CD14-positive monocyte (primary cell): Measurements from ENCODE around the gene FGD2. TPM values are rescaled to one million over a fixed set of nuclear protein-coding genes. Genes with fewer than 3 reads are reported as not detected.
"Not testable (repeated sequence)": the region's sequence is repeated elsewhere in the genome, so short reads cannot be mapped to it uniquely, and the experiment has no call there.

Source experiments
- DNase-seq, 3 donors: peaks; one replicate each; pipeline ENCODE4 v3.0.0-alpha.2; 2011 to 2022
- H2AFZ ChIP-seq: 2 replicates; pipeline ENCODE4 v1.6.0; 2012; ENCODE audit warnings: mild to moderate bottlenecking, low read depth, low read length, inconsistent platforms; ENCODE audit not compliant: insufficient read depth, poor library complexity, severe bottlenecking
- H3K27ac ChIP-seq, 2 donors: 1 replicate in 1 of 2; 2 replicates in 1 of 2; pipeline ENCODE4 v1.5.1; 2012 to 2013; ENCODE audit warnings: low read length in 2 of 2, control low read depth in 1 of 2, inconsistent platforms in 1 of 2, low read depth in 1 of 2, mild to moderate bottlenecking in 1 of 2
- H3K27me3 ChIP-seq, 2 donors: one replicate each; pipeline versions ENCODE4 v1.6.0 to v1.6.1; 2011 to 2013; ENCODE audit warnings: low read length in 2 of 2; ENCODE audit not compliant: control insufficient read depth in 2 of 2, insufficient read depth in 2 of 2
- H3K36me3 ChIP-seq, 2 donors: replicated peaks in 1 of 2; 1 replicate in 1 of 2; 2 replicates in 1 of 2; pipeline versions ENCODE4 v1.5.1 to v1.6.1; 2012 to 2013; ENCODE audit warnings: low read length in 2 of 2, control low read depth in 1 of 2, inconsistent platforms in 1 of 2, mild to moderate bottlenecking in 1 of 2; ENCODE audit not compliant: insufficient read depth in 2 of 2, control insufficient read depth in 1 of 2
- H3K4me1 ChIP-seq, 2 donors: 1 replicate in 1 of 2; 2 replicates in 1 of 2; pipeline versions ENCODE4 v1.5.1 to v1.6.1; 2012 to 2013; ENCODE audit warnings: low read length in 2 of 2, control low read depth in 1 of 2, inconsistent platforms in 1 of 2, mild to moderate bottlenecking in 1 of 2, moderate library complexity in 1 of 2; ENCODE audit not compliant: insufficient read depth in 2 of 2, control insufficient read depth in 1 of 2
- H3K4me2 ChIP-seq: replicated peaks from 2 replicates; pipeline ENCODE3; 2012; ENCODE audit warnings: low read length, moderate library complexity, mild to moderate bottlenecking; ENCODE audit not compliant: poor library complexity, severe bottlenecking; ENCODE audit errors: extremely low read depth
- H3K4me3 ChIP-seq, 3 experiments: fragments of 200-600 bp in 1 of 3; sonication (generic) in 1 of 3; replicated peaks in 1 of 3; 1 replicate in 2 of 3; 2 replicates in 1 of 3; pipeline ENCODE4 v1.5.1; 2011 to 2013; ENCODE audit warnings: low read length in 3 of 3, mild to moderate bottlenecking in 3 of 3, control low read depth in 2 of 3, low read depth in 2 of 3, inconsistent platforms in 1 of 3, moderate library complexity in 1 of 3
- H3K79me2 ChIP-seq: 2 replicates; pipeline ENCODE4 v1.6.0; 2012; ENCODE audit warnings: mild to moderate bottlenecking, control low read depth, inconsistent platforms, low read length, moderate library complexity; ENCODE audit not compliant: insufficient read depth
- H3K9ac ChIP-seq: 2 replicates; pipeline ENCODE4 v1.6.0; 2017; ENCODE audit warnings: low read length, mild to moderate bottlenecking; ENCODE audit not compliant: insufficient read depth, poor library complexity, severe bottlenecking
- H3K9me3 ChIP-seq, 2 donors: replicated peaks in 1 of 2; 1 replicate in 1 of 2; 2 replicates in 1 of 2; pipeline versions ENCODE4 v1.5.1 to v1.6.1; 2012 to 2013; ENCODE audit warnings: low read length in 2 of 2, control low read depth in 1 of 2; ENCODE audit not compliant: control insufficient read depth in 1 of 2, insufficient read depth in 1 of 2
- H4K20me1 ChIP-seq: 2 replicates; pipeline ENCODE4 v1.6.0; 2012; ENCODE audit warnings: mild to moderate bottlenecking, low read length, control low read depth, moderate library complexity; ENCODE audit not compliant: insufficient read depth
- H3K27ac Mint-ChIP-seq, 7 donors: one replicate each; pipeline ENCODE4 v1.8.0; 2020; ENCODE audit warnings: mild to moderate bottlenecking in 7 of 7, mixed read lengths in 7 of 7, moderate library complexity in 6 of 7, inconsistent platforms in 2 of 7
- H3K27me3 Mint-ChIP-seq, 3 donors: one replicate each; pipeline ENCODE4 v1.8.0; 2021 to 2022; ENCODE audit warnings: low read depth in 3 of 3, mild to moderate bottlenecking in 3 of 3, mixed read lengths in 3 of 3, moderate library complexity in 3 of 3, inconsistent platforms in 1 of 3
- H3K36me3 Mint-ChIP-seq, 2 donors: one replicate each; pipeline ENCODE4 v1.8.0; 2020; ENCODE audit warnings: mixed read lengths in 2 of 2, inconsistent platforms in 1 of 2, mild to moderate bottlenecking in 1 of 2
- H3K4me1 Mint-ChIP-seq: one replicate; pipeline ENCODE4 v1.8.0; 2020; ENCODE audit warnings: mild to moderate bottlenecking, mixed read lengths
- H3K4me3 Mint-ChIP-seq, 2 donors: one replicate each; pipeline ENCODE4 v1.8.0; 2020; ENCODE audit warnings: mild to moderate bottlenecking in 2 of 2, mixed read lengths in 2 of 2, moderate library complexity in 1 of 2
- H3K9me3 Mint-ChIP-seq, 7 donors: one replicate each; pipeline ENCODE4 v1.8.0; 2020 to 2022; ENCODE audit warnings: mixed read lengths in 7 of 7, mild to moderate bottlenecking in 6 of 7, moderate library complexity in 6 of 7, inconsistent platforms in 2 of 7
- WGBS: methylation state at CpG from one replicate; pipeline ENCODE4 v1.1.5; 2013; ENCODE audit warnings: missing lambda C conversion rate; ENCODE audit not compliant: insufficient coverage; 5-methylcytosine and 5-hydroxymethylcytosine counted together
- intact Hi-C, 2 donors: fragments of 100-400 bp; cut with micrococcal nuclease; formaldehyde crosslinking; loops; one replicate each; pipeline versions ENCODE4 v1.15.0 to v1.15.1; 2023
- polyA plus RNA-seq, 3 donors: library from polyadenylated mRNA; depleted of rRNA in 1 of 3; unstranded in 2 of 3; stranded (reverse) in 1 of 3; fragments of 300-500 nt in 2 of 3; fragments of >200 nt in 1 of 3; fragmentation: Illumina TruSeq in 2 of 3; gene quantifications; 1 replicate in 2 of 3; 2 replicates in 1 of 3; pipeline ENCODE4 v1.2.3, GENCODE V29; 2012 to 2021
- TF ChIP-seq, protein P1 (sequence below): fragments of 200-600 bp; IDR thresholded peaks from one replicate; pipeline ENCODE4 v1.8.0; 2022; ENCODE audit warnings: antibody characterized with exemption, mild to moderate bottlenecking

The FGD2 gene
- polyA plus RNA-seq, 3 donors, result 25.3 to 356 (median 50.0) TPM

DNA sequence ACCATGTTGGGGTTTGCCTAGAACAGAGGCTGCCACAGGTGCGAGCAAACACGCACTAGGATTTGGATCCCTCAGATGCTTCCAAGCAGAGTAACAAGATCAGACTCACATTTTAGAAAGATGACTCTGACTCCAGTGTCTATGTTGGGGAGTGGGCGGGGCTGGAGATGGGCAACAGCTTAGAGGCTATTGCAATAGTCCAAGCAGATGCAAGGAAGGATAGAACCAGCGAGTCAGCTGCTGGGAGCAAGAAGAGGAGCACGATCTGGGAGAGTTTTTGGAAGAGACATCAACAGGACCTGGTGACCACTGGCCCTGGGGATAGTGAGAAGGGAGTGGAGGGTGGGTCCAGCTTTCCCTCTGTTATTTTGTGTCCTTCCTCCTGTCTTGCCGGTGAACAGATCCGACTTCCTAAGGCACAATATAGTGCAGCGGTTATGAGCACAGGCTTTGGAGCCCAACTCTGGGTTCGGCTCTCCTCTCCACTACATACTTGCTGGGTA lies 52.7 kb downstream of the FGD2 start:
- intact Hi-C loops, result loop anchor here (10.0 kb wide), 2 partner anchors 147 to 157 kb away; no protein-coding TSS in a partner anchor
- H3K4me3 ChIP-seq, result no peak overlapping the region
- no peak overlapping the region for H3K4me2 ChIP-seq
- DNase-seq, result no peak
- Mint-ChIP-seq H3K4me3 (no peak overlapping the region), H3K4me1 (peaks cover 30% of the 10 kb centered on the region), H3K36me3 (peaks cover 0 to 4% of the 10 kb centered on the region in 2 donors), H3K27me3 (peaks cover 0 to 7% (median 7%) of the 10 kb centered on the region in 3 donors), H3K9me3 (no peaks in the 10 kb centered on the region), H3K27ac (peak overlapping the region in 2 of 7 donors; percentile 18 to 31)
- H4K20me1 ChIP-seq, result no peaks in the 10 kb centered on the region
- H3K27me3 ChIP-seq, result no peaks in the 10 kb centered on the region
- no peak overlapping the region for H3K9ac ChIP-seq
- WGBS, result 77% methylated on average over 4 of the region's 9 CpGs
- no peak overlapping the region for H3K27ac ChIP-seq
- peaks cover 16 to 45% of the 10 kb centered on the region in 2 donors for H3K4me1 ChIP-seq
- no peaks in the 10 kb centered on the region for H3K9me3 ChIP-seq
- TF ChIP-seq, protein P1, sequence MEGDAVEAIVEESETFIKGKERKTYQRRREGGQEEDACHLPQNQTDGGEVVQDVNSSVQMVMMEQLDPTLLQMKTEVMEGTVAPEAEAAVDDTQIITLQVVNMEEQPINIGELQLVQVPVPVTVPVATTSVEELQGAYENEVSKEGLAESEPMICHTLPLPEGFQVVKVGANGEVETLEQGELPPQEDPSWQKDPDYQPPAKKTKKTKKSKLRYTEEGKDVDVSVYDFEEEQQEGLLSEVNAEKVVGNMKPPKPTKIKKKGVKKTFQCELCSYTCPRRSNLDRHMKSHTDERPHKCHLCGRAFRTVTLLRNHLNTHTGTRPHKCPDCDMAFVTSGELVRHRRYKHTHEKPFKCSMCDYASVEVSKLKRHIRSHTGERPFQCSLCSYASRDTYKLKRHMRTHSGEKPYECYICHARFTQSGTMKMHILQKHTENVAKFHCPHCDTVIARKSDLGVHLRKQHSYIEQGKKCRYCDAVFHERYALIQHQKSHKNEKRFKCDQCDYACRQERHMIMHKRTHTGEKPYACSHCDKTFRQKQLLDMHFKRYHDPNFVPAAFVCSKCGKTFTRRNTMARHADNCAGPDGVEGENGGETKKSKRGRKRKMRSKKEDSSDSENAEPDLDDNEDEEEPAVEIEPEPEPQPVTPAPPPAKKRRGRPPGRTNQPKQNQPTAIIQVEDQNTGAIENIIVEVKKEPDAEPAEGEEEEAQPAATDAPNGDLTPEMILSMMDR, result no peak
- H2AFZ ChIP-seq, result no peak overlapping the region
- H3K36me3 ChIP-seq, result no peaks in the 10 kb centered on the region
- no peaks in the 10 kb centered on the region for H3K79me2 ChIP-seq

DNA sequence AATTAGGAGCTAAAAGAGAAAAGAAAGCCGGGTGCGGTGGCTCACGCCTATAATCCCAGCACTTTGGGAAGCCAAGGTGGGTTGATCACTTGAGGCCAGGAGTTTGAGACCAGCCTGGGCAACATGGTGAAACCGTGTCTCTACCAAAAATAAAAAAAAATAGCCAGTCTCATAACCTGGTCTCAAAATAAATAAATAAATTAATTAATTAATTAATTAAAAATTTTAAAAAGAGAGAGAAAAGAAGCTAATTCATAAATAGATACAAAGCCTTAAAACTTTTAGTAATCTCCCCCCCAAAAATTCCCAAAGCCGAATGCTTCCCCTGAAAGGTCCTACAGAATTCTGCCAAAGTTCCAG lies 53.5 kb downstream of the FGD2 start:
- not testable (repeated sequence) for DNase-seq, H3K79me2 ChIP-seq, H4K20me1 ChIP-seq, H3K4me3 ChIP-seq, H3K9me3 ChIP-seq, H3K4me3 Mint-ChIP-seq, H3K27me3 ChIP-seq, H3K9me3 Mint-ChIP-seq, H3K9ac ChIP-seq, H3K36me3 Mint-ChIP-seq, H2AFZ ChIP-seq, H3K27me3 Mint-ChIP-seq, H3K36me3 ChIP-seq
- intact Hi-C loops, result loop anchor here (10.0 kb wide), 2 partner anchors 146 to 156 kb away; no protein-coding TSS in a partner anchor
- Mint-ChIP-seq H3K27ac (peak overlapping the region in 2 of 7 donors; percentile 76 to 89), H3K4me1 (peaks cover 30% of the 10 kb centered on the region)
- H3K4me2 ChIP-seq, result peak overlapping the region; percentile 23
- WGBS, result 93% methylated on average over 3 of the region's 5 CpGs
- peaks cover 16 to 45% of the 10 kb centered on the region in 2 donors for H3K4me1 ChIP-seq
- H3K27ac ChIP-seq, result peak overlapping the region in 1 of 2 donors; percentile 71
